Measurements from ENCODE around the gene MKI67.
"Not testable (repeated sequence)": the region's sequence is repeated elsewhere in the genome, so short reads cannot be mapped to it uniquely, and the experiment has no call there.

Gene MKI67, protein sequence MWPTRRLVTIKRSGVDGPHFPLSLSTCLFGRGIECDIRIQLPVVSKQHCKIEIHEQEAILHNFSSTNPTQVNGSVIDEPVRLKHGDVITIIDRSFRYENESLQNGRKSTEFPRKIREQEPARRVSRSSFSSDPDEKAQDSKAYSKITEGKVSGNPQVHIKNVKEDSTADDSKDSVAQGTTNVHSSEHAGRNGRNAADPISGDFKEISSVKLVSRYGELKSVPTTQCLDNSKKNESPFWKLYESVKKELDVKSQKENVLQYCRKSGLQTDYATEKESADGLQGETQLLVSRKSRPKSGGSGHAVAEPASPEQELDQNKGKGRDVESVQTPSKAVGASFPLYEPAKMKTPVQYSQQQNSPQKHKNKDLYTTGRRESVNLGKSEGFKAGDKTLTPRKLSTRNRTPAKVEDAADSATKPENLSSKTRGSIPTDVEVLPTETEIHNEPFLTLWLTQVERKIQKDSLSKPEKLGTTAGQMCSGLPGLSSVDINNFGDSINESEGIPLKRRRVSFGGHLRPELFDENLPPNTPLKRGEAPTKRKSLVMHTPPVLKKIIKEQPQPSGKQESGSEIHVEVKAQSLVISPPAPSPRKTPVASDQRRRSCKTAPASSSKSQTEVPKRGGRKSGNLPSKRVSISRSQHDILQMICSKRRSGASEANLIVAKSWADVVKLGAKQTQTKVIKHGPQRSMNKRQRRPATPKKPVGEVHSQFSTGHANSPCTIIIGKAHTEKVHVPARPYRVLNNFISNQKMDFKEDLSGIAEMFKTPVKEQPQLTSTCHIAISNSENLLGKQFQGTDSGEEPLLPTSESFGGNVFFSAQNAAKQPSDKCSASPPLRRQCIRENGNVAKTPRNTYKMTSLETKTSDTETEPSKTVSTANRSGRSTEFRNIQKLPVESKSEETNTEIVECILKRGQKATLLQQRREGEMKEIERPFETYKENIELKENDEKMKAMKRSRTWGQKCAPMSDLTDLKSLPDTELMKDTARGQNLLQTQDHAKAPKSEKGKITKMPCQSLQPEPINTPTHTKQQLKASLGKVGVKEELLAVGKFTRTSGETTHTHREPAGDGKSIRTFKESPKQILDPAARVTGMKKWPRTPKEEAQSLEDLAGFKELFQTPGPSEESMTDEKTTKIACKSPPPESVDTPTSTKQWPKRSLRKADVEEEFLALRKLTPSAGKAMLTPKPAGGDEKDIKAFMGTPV (N-terminal part only)

DNA sequence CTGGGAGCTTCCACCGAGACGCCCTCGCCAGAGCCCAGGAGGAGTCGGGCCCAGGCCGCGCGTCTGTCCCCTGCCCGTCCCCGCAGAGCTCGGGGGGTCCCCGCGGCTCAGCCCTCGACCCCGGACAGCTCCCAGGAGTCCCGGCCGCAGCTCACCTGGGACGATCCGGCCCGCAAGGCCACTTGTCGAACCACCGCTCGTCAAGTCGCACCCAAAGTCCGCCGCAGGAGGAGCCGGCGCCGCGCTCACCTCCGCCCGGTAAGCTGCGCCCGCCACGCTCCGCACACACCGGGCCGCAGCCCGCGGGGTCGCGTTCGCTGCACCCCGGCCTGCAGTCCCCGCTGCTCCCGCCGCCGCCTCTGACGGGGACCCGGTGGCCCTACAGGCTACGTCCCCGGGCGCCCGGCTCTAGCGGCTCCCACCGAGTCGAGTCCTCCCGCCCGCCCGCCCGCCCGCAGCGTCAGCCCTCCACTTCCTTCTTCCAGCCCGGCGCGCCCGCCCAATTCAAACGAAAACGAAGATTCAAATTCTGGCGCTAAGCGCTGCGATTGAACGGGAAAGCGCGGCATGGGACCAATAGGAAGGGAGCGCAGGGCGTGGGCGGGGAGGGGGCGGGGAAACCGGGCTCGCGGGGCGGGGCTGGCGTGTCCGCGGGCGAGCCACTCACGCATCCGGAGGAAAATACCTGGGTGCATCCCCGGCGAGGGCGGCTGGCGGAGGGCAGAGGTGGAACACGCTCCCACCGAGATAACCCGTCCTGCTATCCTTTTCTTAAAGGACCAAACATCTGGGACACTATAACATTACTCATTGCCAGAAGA, at the start of gene MKI67:
Gene MKI67 (minus strand): TSS at position 480 of the 821 bp plus-strand sequence. CDS start 756 bp downstream, outside the sequence.
- DNase-seq (ENCODE audit: low read depth) = peak; percentile 79

- DNase-seq (ENCODE audit: low read depth) = no peak
Measured at GRCh38 chr10:128174581-128175559, 48.6 kb upstream of the MKI67 start.

DNA sequence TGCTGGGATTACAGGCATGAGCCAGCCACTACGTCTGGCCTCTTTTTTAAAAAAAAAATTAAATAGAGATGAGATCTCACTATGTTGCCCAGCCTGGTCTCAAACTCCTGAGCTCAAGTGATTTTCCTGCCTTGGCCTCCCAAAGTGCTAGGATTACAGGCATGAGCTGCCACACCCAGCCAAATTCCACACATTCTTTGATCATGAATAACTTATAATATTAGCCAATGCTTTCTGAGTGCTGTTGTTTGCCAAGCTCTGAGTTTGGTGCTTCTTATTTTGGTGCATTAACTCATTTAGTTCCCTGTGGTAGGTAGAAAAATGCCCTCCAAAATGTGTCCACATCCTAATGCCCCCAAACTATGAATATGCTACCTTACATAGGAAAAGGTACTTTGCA, 47.2 kb upstream of the MKI67 start:
- DNase-seq (ENCODE audit: low read depth) = no peak

- no peak for DNase-seq (ENCODE audit: low read depth)
Measured at GRCh38 chr10:128172756-128173155, 46.5 kb upstream of the MKI67 start.

- no peak for DNase-seq (ENCODE audit: low read depth)
Measured at GRCh38 chr10:128169811-128170379, 43.7 kb upstream of the MKI67 start.

DNA sequence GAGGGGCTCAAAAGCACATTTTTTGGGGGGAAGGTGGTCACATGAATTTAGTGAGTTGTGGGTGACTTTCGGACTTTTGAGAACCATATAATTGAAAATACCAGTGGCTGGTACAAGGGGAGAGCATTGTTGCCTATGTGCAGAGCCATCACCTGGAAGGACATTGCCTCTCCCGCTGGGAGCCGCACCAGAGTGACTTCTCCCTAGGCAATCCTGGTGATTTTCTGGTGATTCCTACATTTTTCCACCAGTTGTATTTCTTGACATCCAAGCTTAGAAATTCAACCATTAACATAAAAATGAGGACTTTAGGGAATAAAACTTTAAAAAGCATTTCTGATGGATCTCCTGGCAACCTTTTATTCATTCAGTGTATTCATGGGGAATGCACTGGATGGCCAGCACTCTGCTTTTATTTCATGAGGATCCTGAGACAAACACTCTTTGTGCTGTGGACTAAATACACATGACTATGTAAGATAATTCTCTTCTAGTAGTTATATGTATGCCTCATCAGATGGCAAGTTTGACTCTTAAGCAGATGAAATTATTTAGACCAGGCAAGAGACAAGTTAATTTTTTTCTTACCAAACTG, 41.8 kb upstream of the MKI67 start:
- DNase-seq (ENCODE audit: low read depth) = no peak

DNA sequence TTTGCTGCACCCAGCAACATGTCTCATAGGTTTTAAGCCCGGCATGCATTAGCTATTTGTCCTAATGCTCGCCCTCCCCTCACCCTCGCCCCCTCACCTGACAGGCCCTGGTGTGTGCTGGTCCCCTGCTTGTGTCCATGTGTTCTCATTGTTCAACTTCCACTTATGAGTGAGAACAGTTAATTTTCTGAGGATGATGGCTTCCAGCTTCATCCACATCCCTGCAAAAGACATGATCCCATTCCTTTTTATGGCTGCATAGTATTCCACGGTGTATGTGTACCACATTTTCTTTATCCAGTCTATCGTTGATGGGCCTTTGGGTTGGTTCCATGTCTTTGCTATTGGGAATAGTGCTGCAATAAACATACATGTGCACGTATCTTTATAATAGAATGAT, 40.9 kb upstream of the MKI67 start:
- not testable (repeated sequence) for DNase-seq (ENCODE audit: low read depth)

DNA sequence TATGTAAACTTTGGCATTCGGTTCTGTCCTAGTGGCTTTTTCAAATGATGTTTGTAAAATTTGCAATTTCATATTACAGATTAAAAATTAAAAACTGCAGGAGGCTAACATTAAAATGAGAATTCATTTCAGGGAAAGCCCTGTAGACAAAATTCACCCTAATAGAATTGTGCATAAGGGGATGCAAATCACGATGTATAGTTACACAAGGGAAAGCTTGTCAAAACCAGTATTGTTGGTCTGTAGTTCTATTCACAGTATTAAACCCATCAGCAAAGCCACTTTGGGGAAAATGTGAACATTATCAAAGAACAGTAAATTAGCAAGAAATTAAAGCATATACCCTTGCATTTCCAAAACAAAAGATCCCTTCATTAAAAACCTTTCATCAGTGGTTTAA, 39.9 kb upstream of the MKI67 start:
- no peak for DNase-seq (ENCODE audit: low read depth)

- no peak for DNase-seq (ENCODE audit: low read depth)
Measured at GRCh38 chr10:128165536-128165935, 39.3 kb upstream of the MKI67 start.

GRCh38 chr10:128163701-128164100, 37.5 kb upstream of the MKI67 start:
- no peak for DNase-seq (ENCODE audit: low read depth)

DNA sequence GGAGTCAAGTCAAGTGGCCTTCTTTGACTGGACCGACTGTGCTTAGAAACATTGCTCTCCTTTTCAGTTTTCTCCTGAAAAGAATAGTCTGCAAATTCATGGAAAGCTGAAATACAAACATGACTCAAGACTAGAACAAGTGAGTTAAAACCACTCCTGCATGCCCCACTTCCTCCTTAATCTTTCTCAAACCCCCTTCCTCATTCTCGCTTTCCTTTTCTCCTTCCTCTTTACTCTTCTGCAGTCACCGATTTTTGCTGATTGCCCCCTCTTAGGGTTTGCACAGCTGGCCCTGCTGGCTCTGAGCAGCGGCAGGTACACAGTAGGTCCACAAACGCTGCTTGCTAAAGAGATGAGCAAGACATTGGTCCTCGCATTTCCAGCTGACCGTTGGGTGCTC, 34.8 kb upstream of the MKI67 start:
- no peak for DNase-seq (ENCODE audit: low read depth)

- no peak for DNase-seq (ENCODE audit: low read depth)
Measured at GRCh38 chr10:128160297-128160711, 34.1 kb upstream of the MKI67 start.

DNA sequence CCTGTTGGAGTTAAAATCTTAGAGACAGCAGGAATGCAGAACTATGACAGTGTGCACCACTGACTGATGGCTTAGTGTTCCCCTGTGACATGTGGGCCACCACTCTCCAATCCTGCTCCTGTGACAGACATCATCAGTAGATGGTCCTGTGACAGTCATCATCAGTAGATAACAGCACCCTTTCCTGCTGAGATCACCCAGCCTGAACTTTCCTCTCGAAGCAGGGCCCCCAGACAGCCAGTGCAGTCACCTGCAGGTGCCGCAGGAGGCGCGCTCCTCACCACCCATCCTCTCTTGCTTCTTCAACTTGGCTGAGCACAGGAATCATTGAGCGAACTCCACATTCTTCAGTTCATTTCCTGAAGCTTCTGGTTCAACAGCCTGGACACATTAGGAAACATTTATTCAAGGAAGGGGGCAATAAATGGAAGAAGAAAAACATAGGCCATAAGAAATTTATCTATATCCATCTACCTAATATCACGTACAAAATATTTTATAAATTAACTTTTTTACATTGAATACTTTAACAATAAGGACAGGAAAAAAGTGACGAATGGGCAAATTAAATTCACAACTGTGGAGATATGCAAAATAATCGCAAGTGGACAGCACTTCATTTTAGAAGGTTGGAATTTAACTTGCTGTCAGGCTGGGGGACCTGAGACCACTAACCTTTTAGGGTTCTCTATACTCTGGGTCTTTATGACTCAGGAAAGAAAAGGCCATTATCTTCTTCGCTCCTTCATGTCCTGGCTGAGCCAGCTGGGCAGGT, 32.0 kb upstream of the MKI67 start:
- no peak for DNase-seq (ENCODE audit: low read depth)

- DNase-seq (ENCODE audit: low read depth) = no peak
Measured at GRCh38 chr10:128156999-128157755, 31.0 kb upstream of the MKI67 start.

DNA sequence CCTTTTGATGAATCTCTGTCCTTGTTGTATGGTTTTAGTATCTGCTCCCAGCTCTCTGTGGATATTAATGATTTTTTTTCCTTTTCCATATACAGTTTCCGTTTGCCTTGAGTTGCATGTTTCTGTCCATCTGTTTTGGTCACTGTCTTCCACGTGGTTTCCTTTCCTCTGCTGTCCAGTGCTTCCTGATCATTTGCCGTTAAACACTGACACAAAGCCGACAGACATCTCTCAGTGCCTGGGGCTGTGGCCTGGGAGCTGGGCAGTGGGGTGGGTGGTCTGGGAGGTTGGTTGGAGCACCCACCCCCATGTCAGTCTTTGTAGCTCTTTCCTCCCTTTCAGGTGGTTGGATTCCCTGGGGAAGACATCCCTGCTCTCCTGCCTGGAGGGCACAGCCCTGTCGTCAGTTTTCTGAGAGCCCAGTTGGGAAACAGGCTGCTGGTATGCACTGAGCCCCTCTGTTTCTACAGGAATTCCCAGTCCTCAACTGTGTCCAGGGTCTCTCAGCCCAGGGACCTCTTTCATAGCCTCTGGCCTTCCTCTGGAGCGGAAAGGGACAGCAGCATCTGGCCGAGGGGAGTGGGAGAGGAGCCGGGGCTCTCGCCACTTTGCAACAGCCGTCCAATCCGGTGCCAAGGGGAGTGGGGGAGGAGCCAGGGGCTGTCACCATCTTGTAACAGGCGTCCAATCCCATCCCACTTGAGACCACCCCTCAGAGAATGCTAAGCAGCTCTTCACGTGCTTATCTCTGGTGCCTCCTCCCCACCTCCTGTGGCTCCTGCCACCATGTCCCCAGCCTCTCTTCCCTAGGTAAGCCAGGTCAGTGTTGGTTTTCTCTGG, 26.7 kb upstream of the MKI67 start:
- no peak for DNase-seq (ENCODE audit: low read depth)

- DNase-seq (ENCODE audit: low read depth) = no peak
Measured at GRCh38 chr10:128151031-128151430, 24.8 kb upstream of the MKI67 start.

- no peak for DNase-seq (ENCODE audit: low read depth)
Measured at GRCh38 chr10:128150561-128150960, 24.3 kb upstream of the MKI67 start.

All from T-helper 22 cell (primary cell).